ENCODE results near the gene TTC7B. TPM values are rescaled to one million over a fixed set of nuclear protein-coding genes. Genes with fewer than 3 reads are reported as not detected.

TTC7B gene
- total RNA-seq, 4 donors from 2014 or later, result 0.18 to 53.6 (median 11.2) TPM

- no peaks in the 10 kb centered on the region for H3K4me1 ChIP-seq
- H3K27ac ChIP-seq, result no peak overlapping the region
- no peak overlapping the region for H3K4me3 ChIP-seq
- H3K27me3 ChIP-seq, result no peaks in the 10 kb centered on the region
- DNase-seq, result no peak
- H3K9me3 ChIP-seq, result no peaks in the 10 kb centered on the region
- TF ChIP-seq CTCF (IDR thresholded peaks at IDR 0.05), result no peak
- TF ChIP-seq POLR2A (IDR thresholded peaks at IDR 0.05), result no peak
- H3K36me3 ChIP-seq, result no peaks in the 10 kb centered on the region
Observed at GRCh38 chr14:90778571-90779255, 37.5 kb downstream of the TTC7B start.

- Histone ChIP-seq H3K27me3 (no peaks in the 10 kb centered on the region), H3K27ac (no peak overlapping the region), H3K4me3 (no peak overlapping the region), H3K9me3 (no peaks in the 10 kb centered on the region), H3K4me1 (no peaks in the 10 kb centered on the region), H3K36me3 (no peaks in the 10 kb centered on the region)
- TF ChIP-seq CTCF (IDR thresholded peaks at IDR 0.05) (no peak), POLR2A (IDR thresholded peaks at IDR 0.05) (no peak)
- DNase-seq, result no peak
Observed at GRCh38 chr14:90777830-90778485, 38.3 kb downstream of the TTC7B start.

GRCh38 chr14:90777358-90777757 lies 38.9 kb downstream of the TTC7B start:
- no peak for DNase-seq
- H3K27ac ChIP-seq, result no peak overlapping the region

GRCh38 chr14:90775441-90775840 lies 40.8 kb downstream of the TTC7B start:
- no peaks in the 10 kb centered on the region for H3K4me1 ChIP-seq
- H3K4me3 ChIP-seq, result no peak overlapping the region
- no peaks in the 10 kb centered on the region for H3K36me3 ChIP-seq
- no peaks in the 10 kb centered on the region for H3K9me3 ChIP-seq
- H3K27me3 ChIP-seq, result no peaks in the 10 kb centered on the region
- no peak for DNase-seq
- H3K27ac ChIP-seq, result no peak overlapping the region
- TF ChIP-seq POLR2A (IDR thresholded peaks at IDR 0.05), result no peak
- no peak for TF ChIP-seq CTCF (IDR thresholded peaks at IDR 0.05)

More at GRCh38 chr14:90777358-90777757, 38.9 kb downstream of the TTC7B start:
- Histone ChIP-seq H3K27me3 (no peaks in the 10 kb centered on the region), H3K4me3 (no peak overlapping the region), H3K36me3 (no peaks in the 10 kb centered on the region), H3K4me1 (no peaks in the 10 kb centered on the region), H3K9me3 (no peaks in the 10 kb centered on the region)
- TF ChIP-seq CTCF (IDR thresholded peaks at IDR 0.05), result no peak
- no peak for TF ChIP-seq POLR2A (IDR thresholded peaks at IDR 0.05)

GRCh38 chr14:90774316-90774715 lies 41.9 kb downstream of the TTC7B start:
- Histone ChIP-seq H3K27ac (no peak overlapping the region), H3K36me3 (peaks cover 0 to 3% (median 0%) of the 10 kb centered on the region in 3 donors), H3K27me3 (no peaks in the 10 kb centered on the region), H3K9me3 (no peaks in the 10 kb centered on the region), H3K4me3 (no peak overlapping the region), H3K4me1 (no peaks in the 10 kb centered on the region)
- no peak for DNase-seq
- no peak for TF ChIP-seq POLR2A (IDR thresholded peaks at IDR 0.05)
- TF ChIP-seq CTCF (IDR thresholded peaks at IDR 0.05), result no peak

Measured in Peyer's patch (tissue), 4 donors.